IPS DF 6.9 (cell line): ENCODE results near the gene NKX2-3.
A peak's percentile ranks its signal among the peaks of the same experiment; 100 is the strongest.

Source experiments
- DNase-seq: peaks from one replicate; pipeline ENCODE4 v3.0.0-alpha.2; 2013; ENCODE audit warnings: low read depth, low spot score
- H3K27ac ChIP-seq: one replicate; pipeline ENCODE4 v1.5.1; 2013; ENCODE audit warnings: low read length, control low read depth
- H3K27me3 ChIP-seq: 2 replicates; pipeline ENCODE4 v1.6.1; 2013; ENCODE audit warnings: mild to moderate bottlenecking, low read length; ENCODE audit not compliant: control insufficient read depth, insufficient read depth
- H3K36me3 ChIP-seq: 2 replicates; pipeline ENCODE4 v1.6.1; 2013; ENCODE audit warnings: low read length; ENCODE audit not compliant: control insufficient read depth, insufficient read depth
- H3K4me1 ChIP-seq: 2 replicates; pipeline ENCODE4 v1.6.1; 2013; ENCODE audit warnings: low read length; ENCODE audit not compliant: control insufficient read depth, insufficient read depth
- H3K4me3 ChIP-seq: 2 replicates; pipeline ENCODE4 v1.5.1; 2013; ENCODE audit warnings: mild to moderate bottlenecking, low read length
- H3K9me3 ChIP-seq: 2 replicates; pipeline ENCODE4 v1.6.1; 2013; ENCODE audit warnings: low read length, inconsistent platforms; ENCODE audit not compliant: control insufficient read depth, insufficient read depth
- WGBS: extraction: QIAGEN DNeasy Blood & Tissue Kit; methylation state at CpG from one replicate; pipeline ENCODE4 v1.1.7; 2013; ENCODE audit warnings: mixed read lengths, missing lambda C conversion rate; ENCODE audit not compliant: insufficient read length, insufficient coverage; 5-methylcytosine and 5-hydroxymethylcytosine counted together

NKX2-3 gene

GRCh38 chr10:99520040-99520846 is 12.5 kb upstream of the NKX2-3 start:
- peaks cover 76% of the 10 kb centered on the region for H3K27me3 ChIP-seq
- no peak overlapping the region for H3K4me3 ChIP-seq
- WGBS = no CpG with 5 or more reads among the region's 48 CpGs
- peaks cover 1% of the 10 kb centered on the region; the same call in 1 of the 2 replicates for H3K4me1 ChIP-seq
- H3K36me3 ChIP-seq = no peaks in the 10 kb centered on the region
- no peak for DNase-seq
- no peaks in the 10 kb centered on the region for H3K9me3 ChIP-seq
- no peak overlapping the region for H3K27ac ChIP-seq

- peaks cover 1% of the 10 kb centered on the region; the same call in 1 of the 2 replicates for H3K4me1 ChIP-seq
- no peak overlapping the region for H3K4me3 ChIP-seq
- H3K27me3 ChIP-seq = peaks cover 82% of the 10 kb centered on the region
- no peaks in the 10 kb centered on the region for H3K9me3 ChIP-seq
- no peak for DNase-seq
- H3K36me3 ChIP-seq = no peaks in the 10 kb centered on the region
- no CpG with 5 or more reads among the region's 46 CpGs for WGBS
- H3K27ac ChIP-seq = no peak overlapping the region
These were observed 11.6 kb upstream of the NKX2-3 start for GRCh38 chr10:99520847-99521764.

GRCh38 chr10:99521765-99522469 is 10.8 kb upstream of the NKX2-3 start:
- Histone ChIP-seq H3K36me3 (no peaks in the 10 kb centered on the region), H3K9me3 (no peaks in the 10 kb centered on the region), H3K27me3 (peaks cover 89% of the 10 kb centered on the region), H3K4me3 (no peak overlapping the region), H3K4me1 (peaks cover 4% of the 10 kb centered on the region), H3K27ac (no peak overlapping the region)
- no peak for DNase-seq
- WGBS = no CpG with 5 or more reads among the region's 51 CpGs

- H3K27ac ChIP-seq = no peak overlapping the region
- no peaks in the 10 kb centered on the region for H3K9me3 ChIP-seq
- H3K4me1 ChIP-seq = peaks cover 8% of the 10 kb centered on the region
- no peak for DNase-seq
- WGBS = no CpG with 5 or more reads among the region's 35 CpGs
- H3K4me3 ChIP-seq = peak overlapping the region; percentile 37; the same call in 1 of the 2 replicates
- H3K27me3 ChIP-seq = peaks cover 90% of the 10 kb centered on the region
- H3K36me3 ChIP-seq = no peaks in the 10 kb centered on the region
These were observed 10.1 kb upstream of the NKX2-3 start for GRCh38 chr10:99522470-99523250.

GRCh38 chr10:99523251-99523773 is 9.4 kb upstream of the NKX2-3 start:
- Histone ChIP-seq H3K4me3 (peak overlapping the region; percentile 37; the same call in 1 of the 2 replicates), H3K27me3 (peaks cover 92% of the 10 kb centered on the region)
- WGBS = no CpG with 5 or more reads among the region's 25 CpGs

GRCh38 chr10:99524050-99524666 is 8.6 kb upstream of the NKX2-3 start:
- no CpG with 5 or more reads among the region's 10 CpGs for WGBS
- Histone ChIP-seq H3K36me3 (no peaks in the 10 kb centered on the region), H3K4me1 (peaks cover 8% of the 10 kb centered on the region), H3K27ac (no peak overlapping the region), H3K4me3 (no peak overlapping the region), H3K9me3 (no peaks in the 10 kb centered on the region), H3K27me3 (peaks cover 92% of the 10 kb centered on the region)
- no peak for DNase-seq

More at GRCh38 chr10:99523251-99523773, 9.4 kb upstream of the NKX2-3 start:
- Histone ChIP-seq H3K4me1 (peaks cover 8% of the 10 kb centered on the region), H3K27ac (no peak overlapping the region), H3K36me3 (no peaks in the 10 kb centered on the region), H3K9me3 (no peaks in the 10 kb centered on the region)
- DNase-seq = no peak

GRCh38 chr10:99524736-99525380 is 7.9 kb upstream of the NKX2-3 start:
- no CpG with 5 or more reads among the region's 10 CpGs for WGBS
- H3K9me3 ChIP-seq = no peaks in the 10 kb centered on the region
- peaks cover 8% of the 10 kb centered on the region for H3K4me1 ChIP-seq
- no peak overlapping the region for H3K4me3 ChIP-seq
- no peak for DNase-seq
- peaks cover 91% of the 10 kb centered on the region for H3K27me3 ChIP-seq
- no peak overlapping the region for H3K27ac ChIP-seq
- H3K36me3 ChIP-seq = no peaks in the 10 kb centered on the region

GRCh38 chr10:99525897-99526296 is 6.8 kb upstream of the NKX2-3 start:
- H3K36me3 ChIP-seq = no peaks in the 10 kb centered on the region
- H3K27me3 ChIP-seq = peaks cover 91% of the 10 kb centered on the region
- H3K27ac ChIP-seq = no peak overlapping the region
- H3K4me1 ChIP-seq = peaks cover 10% of the 10 kb centered on the region
- H3K9me3 ChIP-seq = no peaks in the 10 kb centered on the region
- no peak for DNase-seq
- H3K4me3 ChIP-seq = no peak overlapping the region

GRCh38 chr10:99526861-99527504 is 5.8 kb upstream of the NKX2-3 start:
- H3K4me1 ChIP-seq = peaks cover 11% of the 10 kb centered on the region
- H3K27ac ChIP-seq = no peak overlapping the region
- no peak overlapping the region for H3K4me3 ChIP-seq
- no peaks in the 10 kb centered on the region for H3K9me3 ChIP-seq
- no CpG with 5 or more reads among the region's 24 CpGs for WGBS
- no peaks in the 10 kb centered on the region for H3K36me3 ChIP-seq
- peaks cover 91% of the 10 kb centered on the region for H3K27me3 ChIP-seq
- DNase-seq = no peak
